Sigmoid colon (tissue), 7 donors: ENCODE results near the gene SF3B6. TPM values are rescaled to one million over a fixed set of nuclear protein-coding genes. Genes with fewer than 3 reads are reported as not detected.
A peak's percentile ranks its signal among the peaks of the same experiment; 100 is the strongest.

ENCODE experiments used
- DNase-seq: peaks from one replicate; pipeline ENCODE4 v3.0.0-alpha.2; 2019
- H3K27ac ChIP-seq, 4 donors: fragments of 200-600 bp; sonication (generic); one replicate each; pipeline ENCODE4 v1.5.1; 2016 to 2019; ENCODE audit warnings: mild to moderate bottlenecking in 1 of 4
- H3K27me3 ChIP-seq, 3 donors: fragments of 200-600 bp; sonication (generic); one replicate each; pipeline ENCODE4 v1.5.1; 2019; ENCODE audit warnings: mild to moderate bottlenecking in 1 of 3
- H3K36me3 ChIP-seq, 4 donors: fragments of 200-600 bp; sonication (generic); one replicate each; pipeline ENCODE4 v1.5.1; 2016 to 2019
- H3K4me1 ChIP-seq, 4 donors: fragments of 200-600 bp; sonication (generic); one replicate each; pipeline ENCODE4 v1.5.1; 2017 to 2019
- H3K4me3 ChIP-seq, 4 donors: fragments of 200-600 bp; sonication (generic); one replicate each; pipeline ENCODE4 v1.5.1; 2017 to 2019; ENCODE audit warnings: mild to moderate bottlenecking in 2 of 4, moderate library complexity in 1 of 4
- H3K9me3 ChIP-seq, 4 donors: fragments of 200-600 bp in 3 of 4; sonication (generic) in 3 of 4; one replicate each; pipeline versions ENCODE4 v1.5.1 to v1.6.1; 2013 to 2019
- CTCF ChIP-seq, 4 experiments: fragments of 450-650 bp in 3 of 4; fragments of 200-600 bp in 1 of 4; IDR thresholded peaks; one replicate each; pipeline ENCODE4 v1.5.1; 2016 to 2019; ENCODE audit warnings: antibody characterized with exemption in 4 of 4, mild to moderate bottlenecking in 3 of 4, moderate library complexity in 2 of 4
- EP300 ChIP-seq, 4 donors: sonication (generic); formaldehyde crosslinking; IDR thresholded peaks; one replicate each; pipeline ENCODE4 v1.6.1; 2017; ENCODE audit warnings: antibody characterized with exemption in 4 of 4
- POLR2A ChIP-seq, 2 donors: fragments of 450-650 bp; IDR thresholded peaks; one replicate each; pipeline ENCODE4 v1.6.1; 2016; ENCODE audit warnings: antibody characterized with exemption in 2 of 2, mild to moderate bottlenecking in 2 of 2, moderate library complexity in 2 of 2
- POLR2AphosphoS5 ChIP-seq, 4 donors: sonication (generic); formaldehyde crosslinking; IDR thresholded peaks; one replicate each; pipeline ENCODE4 v1.6.1; 2017; ENCODE audit warnings: antibody characterized with exemption in 4 of 4
- WGBS, 2 donors: extraction: QIAGEN DNeasy Blood & Tissue Kit; methylation state at CpG; one replicate each; pipeline ENCODE4 v1.1.7; 2013; 5-methylcytosine and 5-hydroxymethylcytosine counted together
- intact Hi-C: fragments of 100-400 bp; cut with DNase I; formaldehyde crosslinking; loops from one replicate; pipeline ENCODE4 v1.15.1; 2023
- polyA plus RNA-seq, 3 donors: library from polyadenylated mRNA; stranded (reverse); fragments of 200-250 nt; gene quantifications; one replicate each; pipeline ENCODE4 v1.2.3, GENCODE V29; 2013
- total RNA-seq, 4 donors: library from RNA; depleted of rRNA; stranded (reverse); fragments of >200 nt; gene quantifications; one replicate each; pipeline ENCODE4 v1.1.0, GENCODE V29; 2016
- donor health status: healthy with polysubstance abuse.
- donor health status: Bipolar disorder and iron deficiency.
- donor health status: healthy.

SF3B6 gene
- total and polyA plus RNA-seq, 7 donors = 95.6 to 255 (median 140) TPM

GRCh38 chr2:24088821-24089359 lies 12.8 kb upstream of the SF3B6 start:
- Histone ChIP-seq H3K9me3 (no peaks in the 10 kb centered on the region), H3K36me3 (peaks cover 0 to 14% (median 0%) of the 10 kb centered on the region in 4 donors), H3K27ac (no peak overlapping the region), H3K4me3 (no peak overlapping the region), H3K27me3 (no peaks in the 10 kb centered on the region), H3K4me1 (peaks cover 0 to 8% (median 6%) of the 10 kb centered on the region in 4 donors)
- DNase-seq = no peak
- TF ChIP-seq POLR2AphosphoS5 (IDR thresholded peaks at IDR 0.05) = no peak
- no peak for TF ChIP-seq CTCF (IDR thresholded peaks at IDR 0.05)
- TF ChIP-seq POLR2A (IDR thresholded peaks at IDR 0.05) = no peak
- TF ChIP-seq EP300 (IDR thresholded peaks at IDR 0.05) = no peak
- WGBS, 2 donors = 67 to 87% methylated on average over 2 of the region's 2 CpGs
- intact Hi-C loops = no loop called here

- DNase-seq = no peak
- TF ChIP-seq POLR2AphosphoS5 (IDR thresholded peaks at IDR 0.05) (no peak), EP300 (IDR thresholded peaks at IDR 0.05) (no peak), CTCF (IDR thresholded peaks at IDR 0.05) (no peak), POLR2A (IDR thresholded peaks at IDR 0.05) (no peak)
- 71 to 89% methylated on average over 3 of the region's 3 CpGs for WGBS, 2 donors
- Histone ChIP-seq H3K4me1 (peaks cover 0 to 18% (median 13%) of the 10 kb centered on the region in 4 donors), H3K9me3 (no peaks in the 10 kb centered on the region), H3K36me3 (peaks cover 0 to 23% (median 4%) of the 10 kb centered on the region in 4 donors), H3K27me3 (no peaks in the 10 kb centered on the region), H3K4me3 (no peak overlapping the region), H3K27ac (no peak overlapping the region)
- intact Hi-C loops = no loop called here
Measured at GRCh38 chr2:24087032-24087431, 10.9 kb upstream of the SF3B6 start.

GRCh38 chr2:24086241-24086640 lies 10.1 kb upstream of the SF3B6 start:
- DNase-seq = no peak
- H3K9me3 ChIP-seq = no peaks in the 10 kb centered on the region
- peaks cover 0 to 31% (median 4%) of the 10 kb centered on the region in 4 donors for H3K36me3 ChIP-seq
- intact Hi-C loops = no loop called here
- H3K4me1 ChIP-seq = peaks cover 0 to 18% (median 13%) of the 10 kb centered on the region in 4 donors
- TF ChIP-seq EP300 (IDR thresholded peaks at IDR 0.05) (no peak), POLR2A (IDR thresholded peaks at IDR 0.05) (no peak), POLR2AphosphoS5 (IDR thresholded peaks at IDR 0.05) (no peak), CTCF (IDR thresholded peaks at IDR 0.05) (no peak)
- H3K4me3 ChIP-seq = no peak overlapping the region
- WGBS, 2 donors = 93 to 94% methylated on average over 1 of the region's 1 CpG
- H3K27ac ChIP-seq = no peak overlapping the region
- no peaks in the 10 kb centered on the region for H3K27me3 ChIP-seq

GRCh38 chr2:24085200-24085489 lies 9.0 kb upstream of the SF3B6 start:
- H3K9me3 ChIP-seq = no peaks in the 10 kb centered on the region
- 9 to 28% methylated on average over 11 of the region's 11 CpGs for WGBS, 2 donors
- H3K4me1 ChIP-seq = peaks cover 0 to 18% (median 13%) of the 10 kb centered on the region in 4 donors
- peak overlapping the region; percentile 82 to 95 (median 92) for H3K27ac ChIP-seq
- no peaks in the 10 kb centered on the region for H3K27me3 ChIP-seq
- no peak for TF ChIP-seq POLR2AphosphoS5 (IDR thresholded peaks at IDR 0.05)
- no peak for TF ChIP-seq EP300 (IDR thresholded peaks at IDR 0.05)
- no peak for TF ChIP-seq CTCF (IDR thresholded peaks at IDR 0.05)
- no peak for TF ChIP-seq POLR2A (IDR thresholded peaks at IDR 0.05)
- H3K36me3 ChIP-seq = peaks cover 0 to 41% (median 4%) of the 10 kb centered on the region in 4 donors
- DNase-seq = no peak
- peak overlapping the region; percentile 46 to 64 (median 55) for H3K4me3 ChIP-seq
- intact Hi-C loops = loop anchor here (2.0 kb wide), 1 partner anchor 38 kb away; the partner anchor contains the start of genes FAM228B and PFN4
